SIG-M5 treated with dmso at 0.1 percent for 504 hours (cell line): ENCODE data around the gene ZNF837.
"Not testable (repeated sequence)": the region's sequence is repeated elsewhere in the genome, so short reads cannot be mapped to it uniquely, and the experiment has no call there.

Source experiments
- DNase-seq: peaks from one replicate; lab custom pipeline; 2025; ENCODE audit not compliant: unreplicated experiment; lab: John Stamatoyannopoulos, UW

The ZNF837 gene

GRCh38 chr19:58351990-58352755, 28.7 kb downstream of the ZNF837 start:
- no peak for DNase-seq

- DNase-seq = no peak
These were observed 29.3 kb downstream of the ZNF837 start for GRCh38 chr19:58351558-58351878.

- DNase-seq = no peak
These were observed 29.8 kb downstream of the ZNF837 start for GRCh38 chr19:58350871-58351557.

- no peak for DNase-seq
These were observed 30.6 kb downstream of the ZNF837 start for GRCh38 chr19:58350001-58350861.

DNA sequence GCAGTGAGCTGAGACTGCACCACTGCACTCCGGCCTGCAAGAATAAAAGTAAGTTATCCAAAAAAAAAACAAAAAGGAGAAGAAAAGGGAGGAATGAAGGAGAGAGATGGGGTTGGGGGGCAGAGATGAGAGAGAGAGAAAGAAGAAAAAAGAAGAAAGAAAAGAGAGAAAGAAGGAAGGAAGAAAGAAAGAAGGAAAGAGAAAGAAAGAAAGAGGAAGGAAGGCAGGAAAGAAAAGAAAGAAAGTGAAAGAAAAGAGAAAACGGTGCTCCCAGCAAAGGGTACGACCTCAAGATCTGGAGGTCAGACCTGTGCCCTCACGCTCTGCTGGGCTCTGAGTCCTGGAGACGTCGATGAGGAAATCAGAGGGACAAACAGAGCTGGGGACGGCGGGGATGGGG, 31.2 kb downstream of the ZNF837 start:
- DNase-seq = no peak

DNA sequence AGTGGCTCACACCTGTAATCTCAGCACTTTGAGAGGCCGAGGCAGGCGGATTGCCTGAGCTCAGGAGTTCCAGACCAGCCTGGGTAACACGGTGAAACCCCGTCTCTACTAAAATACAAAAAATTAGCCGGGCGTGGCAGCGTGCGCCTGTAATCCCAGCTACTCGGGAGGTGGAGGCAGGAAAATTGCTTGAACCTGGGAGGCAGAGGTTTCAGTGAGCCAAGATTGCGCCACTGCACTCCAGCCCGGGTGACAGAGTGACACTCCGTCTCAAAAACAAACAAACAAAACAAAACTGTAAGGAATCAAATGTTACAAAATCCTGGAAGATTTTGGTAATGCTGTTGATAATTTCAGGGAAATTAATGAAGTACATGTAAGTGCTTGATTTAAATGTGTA, 32.8 kb downstream of the ZNF837 start:
- not testable (repeated sequence) for DNase-seq

DNA sequence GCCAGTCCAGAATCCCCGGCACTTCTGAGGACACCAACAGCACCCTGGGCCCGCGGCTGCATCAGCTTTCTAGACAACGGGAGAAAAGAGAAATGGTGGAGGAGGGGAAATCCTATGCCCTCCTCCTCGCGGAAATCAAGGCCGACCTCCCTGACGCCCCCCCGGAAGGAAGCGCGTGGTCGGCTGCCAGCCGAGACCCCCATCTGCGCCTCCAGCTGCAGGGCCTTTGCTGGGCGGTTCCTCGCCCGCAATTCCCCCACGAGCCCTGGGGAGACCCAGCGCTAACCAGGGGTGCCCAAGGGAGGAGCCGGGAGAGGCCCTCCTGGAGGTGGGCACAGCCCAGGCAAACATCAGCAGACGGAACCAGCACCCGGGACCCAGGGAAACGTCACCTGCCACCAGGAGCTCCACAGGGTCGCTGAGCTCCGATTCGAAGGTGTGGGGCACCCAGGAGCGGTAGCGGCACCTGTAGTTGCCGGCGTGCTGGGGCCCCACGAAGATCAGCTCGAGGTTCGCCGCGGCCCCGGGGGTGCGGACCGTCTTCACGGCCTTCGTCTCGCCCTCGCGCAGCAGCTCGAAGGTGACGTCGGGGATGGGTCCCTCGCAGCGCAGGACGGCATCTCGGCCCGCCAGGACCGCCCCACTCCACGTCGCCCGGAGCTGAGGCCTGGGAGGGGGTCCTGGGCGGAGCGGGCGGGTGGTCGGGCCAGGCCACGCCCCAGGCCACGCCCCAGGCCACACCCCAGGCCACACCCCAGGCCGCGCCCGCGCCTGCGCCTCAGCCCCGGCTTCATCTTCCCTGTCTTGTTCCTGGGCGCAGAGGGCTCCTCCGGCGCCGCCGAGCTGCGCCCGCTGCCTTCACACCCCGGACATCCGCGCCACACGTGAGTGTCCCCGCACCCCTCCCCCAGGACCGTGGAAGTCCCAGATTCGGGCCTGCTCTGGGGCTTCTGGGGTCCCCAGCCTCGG, 33.6 kb downstream of the ZNF837 start:
- peak; percentile 64 for DNase-seq

GRCh38 chr19:58345558-58345957, 35.3 kb downstream of the ZNF837 start:
- no peak for DNase-seq

- DNase-seq = no peak
These were observed 41.8 kb downstream of the ZNF837 start for GRCh38 chr19:58338825-58339558.

- DNase-seq = no peak
These were observed 42.5 kb downstream of the ZNF837 start for GRCh38 chr19:58338336-58338735.

GRCh38 chr19:58336820-58337219, 44.0 kb downstream of the ZNF837 start:
- no peak for DNase-seq

DNA sequence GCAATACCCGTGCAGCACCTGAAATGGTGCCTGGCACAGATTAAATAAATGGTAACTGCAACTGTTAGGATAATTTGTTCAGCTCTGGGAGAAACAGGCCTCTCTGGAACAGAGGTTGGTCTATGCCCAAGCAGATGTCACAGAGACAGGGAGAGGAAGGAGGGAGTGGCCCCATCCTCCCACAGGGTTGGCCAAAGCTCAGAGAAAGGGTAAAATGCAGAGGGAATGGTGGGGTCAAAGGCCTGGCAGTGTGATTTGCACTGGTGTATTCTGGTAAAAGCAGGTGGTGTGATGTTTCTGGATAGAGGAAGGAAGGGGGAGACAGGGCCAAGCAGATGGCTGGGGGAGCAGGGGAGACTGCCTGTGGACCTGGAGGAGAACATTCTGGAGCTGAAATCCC, 44.6 kb downstream of the ZNF837 start:
- no peak for DNase-seq

DNA sequence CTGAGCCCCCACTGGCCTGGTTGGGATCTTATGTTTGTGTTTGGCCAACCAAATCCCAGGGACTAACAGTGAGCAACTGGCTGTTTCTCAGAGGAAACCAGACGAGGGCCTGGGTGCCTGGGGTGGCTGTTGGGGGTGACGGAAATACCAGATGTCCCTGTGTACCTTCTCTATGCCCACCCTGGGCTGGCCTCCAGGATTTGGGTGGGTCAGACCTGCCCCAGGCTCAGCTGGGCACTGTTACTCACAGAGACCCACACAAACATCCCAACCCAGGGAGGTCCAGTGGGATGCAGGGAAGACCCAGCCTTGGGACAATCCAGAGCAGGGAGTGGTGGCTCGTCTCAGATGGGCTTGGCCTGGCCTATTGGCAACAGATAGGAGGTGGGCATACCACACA, 45.2 kb downstream of the ZNF837 start:
- no peak for DNase-seq

DNA sequence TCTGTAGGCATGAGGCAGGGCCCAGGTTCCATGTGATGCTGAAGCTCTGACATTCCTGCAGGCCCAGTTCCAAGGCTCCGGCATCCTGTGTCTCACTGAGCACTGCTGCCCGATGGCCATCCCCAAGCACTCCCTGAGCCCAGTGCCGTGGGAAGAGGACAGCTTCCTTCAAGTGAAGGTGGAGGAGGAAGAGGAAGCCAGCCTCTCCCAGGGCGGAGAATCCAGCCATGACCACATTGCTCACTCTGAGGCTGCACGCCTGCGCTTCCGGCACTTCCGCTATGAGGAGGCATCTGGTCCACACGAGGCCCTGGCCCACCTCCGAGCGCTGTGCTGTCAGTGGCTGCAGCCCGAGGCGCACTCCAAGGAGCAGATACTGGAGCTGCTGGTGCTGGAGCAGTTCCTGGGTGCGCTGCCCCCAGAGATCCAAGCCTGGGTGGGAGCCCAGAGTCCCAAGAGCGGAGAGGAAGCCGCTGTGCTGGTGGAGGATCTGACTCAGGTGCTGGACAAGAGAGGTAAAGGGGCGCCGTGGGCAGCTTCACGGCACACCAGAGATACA, 46.1 kb downstream of the ZNF837 start:
- DNase-seq = no peak

DNA sequence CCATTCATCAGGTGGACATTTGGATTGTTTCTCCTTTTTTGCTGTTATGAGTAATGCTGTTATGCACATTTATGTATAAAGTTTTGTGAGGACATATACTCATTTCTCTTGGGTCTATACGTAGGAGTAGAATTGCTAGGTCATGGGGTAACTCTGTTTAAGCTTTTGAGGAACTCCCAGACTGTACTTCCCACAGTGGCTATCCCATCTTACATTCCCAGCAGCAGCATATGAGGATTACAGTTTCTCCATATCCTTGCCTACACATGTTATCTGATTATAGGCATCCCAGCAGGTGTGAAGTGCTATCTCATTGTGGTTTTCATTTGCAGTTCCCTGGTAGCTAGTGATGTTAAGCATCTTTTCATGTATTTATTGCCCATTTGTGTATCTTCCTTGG, 48.1 kb downstream of the ZNF837 start:
- DNase-seq = no peak

DNA sequence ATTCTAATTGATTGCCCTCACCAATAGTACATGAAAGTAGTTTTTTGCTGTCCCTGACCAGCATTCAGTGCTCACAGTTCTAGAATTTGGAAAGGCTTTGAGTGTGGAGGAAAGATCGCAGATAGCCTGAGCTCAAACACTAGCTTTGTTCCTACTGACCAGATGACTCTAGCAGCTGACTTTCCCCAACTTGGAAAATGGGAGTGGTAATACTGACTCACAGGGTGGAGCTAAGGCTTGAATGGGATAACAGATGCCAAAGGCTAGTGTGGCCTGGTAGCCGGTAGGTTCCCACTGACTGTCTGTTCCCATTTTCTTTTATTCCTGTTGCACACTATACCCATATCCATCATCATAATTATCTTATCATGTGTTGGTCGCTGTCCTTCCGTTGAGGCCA, 50.4 kb downstream of the ZNF837 start:
- peak; percentile 6 for DNase-seq

DNA sequence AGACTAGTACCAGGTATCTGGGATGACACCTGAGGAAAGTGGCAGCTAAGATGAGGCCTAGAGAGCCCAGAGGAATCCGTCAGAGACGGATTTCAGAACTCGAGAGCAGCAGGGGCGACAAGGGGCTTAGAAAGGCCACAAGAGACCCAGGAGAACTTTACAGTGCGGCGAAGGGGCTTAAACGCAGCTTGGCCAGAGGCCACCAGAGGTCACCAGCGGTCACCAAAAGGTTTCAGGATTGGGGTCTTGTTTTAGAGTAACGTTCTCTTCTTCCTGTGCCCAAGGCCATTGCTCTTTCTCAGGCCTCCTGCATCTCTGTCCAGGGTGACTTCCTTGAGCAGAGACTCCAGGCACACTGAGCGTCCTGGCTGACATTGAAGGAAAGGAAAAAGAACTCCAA, 51.8 kb downstream of the ZNF837 start:
- no peak for DNase-seq

- peak; percentile 91 for DNase-seq
These were observed 53.7 kb downstream of the ZNF837 start, which contains the start of gene ZSCAN22 for GRCh38 chr19:58326914-58327726. Gene ZSCAN22, plus strand, starts transcription at chr19:58326994. Its CDS starts 7,809 bp downstream, at chr19:58334803.

DNA sequence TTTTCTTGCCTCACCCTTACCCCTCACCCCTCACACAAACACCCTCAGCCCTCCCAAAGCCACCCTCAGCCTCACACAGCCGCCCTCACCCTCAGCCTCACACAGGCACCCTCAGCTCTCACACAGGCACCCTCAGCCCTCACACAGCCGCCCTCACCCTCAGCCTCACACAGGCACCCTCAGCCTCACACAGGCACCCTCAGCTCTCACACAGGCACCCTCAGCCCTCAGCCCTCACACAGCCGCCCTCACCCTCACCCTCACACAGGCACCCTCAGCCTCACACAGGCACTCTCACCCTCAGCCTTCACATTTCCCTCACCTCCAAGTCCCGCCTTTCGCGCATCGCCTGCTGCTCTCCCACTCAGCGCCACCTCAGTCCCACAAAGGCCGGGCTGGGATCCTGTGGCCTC, 54.3 kb downstream of the ZNF837 start:
- no peak for DNase-seq
